IMR-90 (cell line): ENCODE measurements around the gene INPP4A. TPM values are rescaled to one million over a fixed set of nuclear protein-coding genes. Genes with fewer than 3 reads are reported as not detected.

Source experiments
- ATAC-seq: fragments of 200-7000 bp; cut with Tn5 transposase; 2 replicates; pipeline ENCODE4 v1.9.1; 2020; ENCODE audit warnings: low read depth, mild to moderate bottlenecking, moderate library complexity
- BruUV-seq: library from RNA; stranded (reverse); fragments of 400-500 nt; replicated peaks from 2 replicates; lab custom pipeline; 2021; lab: Mats Ljungman, UMichigan
- CTCF ChIA-PET: fragments of 300-600 bp; formaldehyde crosslinking; extraction: SDS; loops from one replicate; lab custom pipeline; 2021; ENCODE audit warnings: antibody characterized with exemption; lab: Yijun Ruan, JAX
- POLR2A ChIA-PET: fragments of 300-600 bp; sonication (Branson Sonifier 250); formaldehyde crosslinking; loops from one replicate; lab custom pipeline; 2022; ENCODE audit warnings: antibody characterized with exemption; ENCODE audit not compliant: unreplicated experiment; lab: Charles Lee
- DNase-seq: peaks from one replicate; pipeline ENCODE4 v3.0.0; 2013
- H2AFZ ChIP-seq: replicated peaks from 2 replicates; pipeline ENCODE3; 2013; ENCODE audit warnings: low read length, mild to moderate bottlenecking; ENCODE audit not compliant: poor library complexity
- H2AK5ac ChIP-seq: 2 replicates; pipeline ENCODE4 v1.6.1; 2013; ENCODE audit warnings: low read depth, low read length, inconsistent platforms
- H2AK9ac ChIP-seq: replicated peaks from 2 replicates; pipeline ENCODE3; 2013; ENCODE audit warnings: mild to moderate bottlenecking, low read depth, low read length, moderate library complexity; ENCODE audit not compliant: poor library complexity
- H2BK120ac ChIP-seq: 2 replicates; pipeline ENCODE4 v1.6.1; 2013; ENCODE audit warnings: low read depth, low read length, inconsistent platforms
- H2BK15ac ChIP-seq: 3 replicates; pipeline ENCODE4 v1.6.1; 2013; ENCODE audit warnings: low read depth, low read length, inconsistent platforms
- H2BK20ac ChIP-seq: 2 replicates; pipeline ENCODE4 v1.6.1; 2013; ENCODE audit warnings: low read depth, mild to moderate bottlenecking, inconsistent platforms, low read length, moderate library complexity
- H2BK5ac ChIP-seq: 2 replicates; pipeline ENCODE4 v1.6.1; 2013; ENCODE audit warnings: mild to moderate bottlenecking, low read depth, low read length, inconsistent platforms; ENCODE audit not compliant: poor library complexity, severe bottlenecking
- H3K14ac ChIP-seq: replicated peaks from 2 replicates; pipeline ENCODE4 v1.6.1; 2013; ENCODE audit warnings: low read depth, low read length, inconsistent platforms
- H3K18ac ChIP-seq: 2 replicates; pipeline ENCODE4 v1.6.1; 2013; ENCODE audit warnings: low read depth, low read length, control low read depth
- H3K23ac ChIP-seq: 2 replicates; pipeline ENCODE4 v1.6.1; 2013; ENCODE audit warnings: low read depth, low read length, inconsistent platforms
- H3K27ac ChIP-seq: 2 replicates; pipeline ENCODE4 v1.5.1; 2013; ENCODE audit warnings: mild to moderate bottlenecking, control low read depth, low read length; ENCODE audit not compliant: insufficient read depth
- H3K27me3 ChIP-seq: 2 replicates; pipeline ENCODE4 v1.6.1; 2013; ENCODE audit warnings: low read length; ENCODE audit not compliant: control insufficient read depth, insufficient read depth
- H3K36me3 ChIP-seq: 2 replicates; pipeline ENCODE4 v1.6.1; 2013; ENCODE audit warnings: low read length, mixed read lengths; ENCODE audit not compliant: control insufficient read depth, insufficient read depth
- H3K4ac ChIP-seq: 2 replicates; pipeline ENCODE4 v1.6.1; 2013; ENCODE audit warnings: low read depth, low read length, inconsistent platforms
- H3K4me1 ChIP-seq: 2 replicates; pipeline ENCODE4 v1.6.1; 2013; ENCODE audit warnings: low read length, mixed read lengths; ENCODE audit not compliant: control insufficient read depth, insufficient read depth
- H3K4me2 ChIP-seq: 2 replicates; pipeline ENCODE4 v1.6.1; 2013; ENCODE audit warnings: low read depth, mild to moderate bottlenecking, control low read depth, low read length, moderate library complexity
- H3K4me3 ChIP-seq: 2 replicates; pipeline ENCODE4 v1.5.1; 2013; ENCODE audit warnings: low read depth, mild to moderate bottlenecking, control low read depth, low read length, moderate library complexity; ENCODE audit not compliant: insufficient read depth
- H3K56ac ChIP-seq: 2 replicates; pipeline ENCODE4 v1.6.1; 2013; ENCODE audit warnings: low read length, inconsistent platforms; ENCODE audit not compliant: insufficient read depth; ENCODE audit errors: extremely low read depth
- H3K79me1 ChIP-seq, 2 experiments: 2 replicates each; pipeline ENCODE4 v1.6.1; 2013; ENCODE audit warnings: low read length in 2 of 2, inconsistent platforms in 1 of 2, low read depth in 1 of 2
- H3K9ac ChIP-seq: 2 replicates; pipeline ENCODE4 v1.6.1; 2013; ENCODE audit warnings: low read depth, low read length, control low read depth
- H3K9me1 ChIP-seq: 2 replicates; pipeline ENCODE4 v1.6.1; 2013; ENCODE audit warnings: low read length, inconsistent platforms; ENCODE audit not compliant: insufficient read depth
- H3K9me3 ChIP-seq: 2 replicates; pipeline ENCODE4 v1.6.1; 2013; ENCODE audit warnings: low read length; ENCODE audit not compliant: control insufficient read depth, insufficient read depth
- H4K20me1 ChIP-seq: 2 replicates; pipeline ENCODE4 v1.6.1; 2013; ENCODE audit warnings: low read length, inconsistent platforms; ENCODE audit not compliant: insufficient read depth
- H4K5ac ChIP-seq: 2 replicates; pipeline ENCODE4 v1.6.1; 2013; ENCODE audit warnings: mild to moderate bottlenecking, low read depth, low read length, control low read depth
- H4K8ac ChIP-seq, 2 experiments: 2 replicates each; pipeline ENCODE4 v1.6.1; 2013; ENCODE audit warnings: low read depth in 2 of 2, low read length in 2 of 2, control low read depth in 1 of 2, inconsistent platforms in 1 of 2
- H4K91ac ChIP-seq: 2 replicates; pipeline ENCODE4 v1.6.1; 2013; ENCODE audit warnings: low read depth, low read length, inconsistent platforms; ENCODE audit not compliant: insufficient read depth
- CEBPB ChIP-seq: IDR thresholded peaks from 2 replicates; pipeline ENCODE4 v1.6.1; 2012; ENCODE audit warnings: low read depth, low read length, improper control_type of control experiment
- CHD1 ChIP-seq: IDR thresholded peaks from 2 replicates; pipeline ENCODE4 v1.6.1; 2012; ENCODE audit warnings: low read depth, low read length, improper control_type of control experiment
- CTCF ChIP-seq: conservative IDR thresholded peaks from 2 replicates; pipeline ENCODE4 v1.5.1; 2012; ENCODE audit warnings: mild to moderate bottlenecking, low read depth, low read length, improper control_type of control experiment
- ELK1 ChIP-seq: fragments of 150-350 bp; IDR thresholded peaks from 2 replicates; pipeline ENCODE4 v1.6.1; 2016; ENCODE audit warnings: low read depth, mild to moderate bottlenecking, low read length, moderate library complexity, borderline replicate concordance
- FOS ChIP-seq: fragments of 150-350 bp; IDR thresholded peaks from 2 replicates; pipeline ENCODE4 v1.6.1; 2016; ENCODE audit warnings: low read depth, low read length
- MAFK ChIP-seq: IDR thresholded peaks from 2 replicates; pipeline ENCODE4 v1.6.1; 2012; ENCODE audit warnings: low read depth, low read length, improper control_type of control experiment
- MAZ ChIP-seq: IDR thresholded peaks from 2 replicates; pipeline ENCODE4 v1.6.1; 2012; ENCODE audit warnings: low read depth, mild to moderate bottlenecking, low read length, improper control_type of control experiment, moderate library complexity, borderline replicate concordance
- MXI1 ChIP-seq: IDR thresholded peaks from 2 replicates; pipeline ENCODE4 v1.6.1; 2012; ENCODE audit warnings: low read depth, mild to moderate bottlenecking, low read length, moderate library complexity, borderline replicate concordance
- POLR2A ChIP-seq: IDR thresholded peaks from 2 replicates; pipeline ENCODE4 v1.6.1; 2012; ENCODE audit warnings: mild to moderate bottlenecking, low read depth, low read length
- RAD21 ChIP-seq: IDR thresholded peaks from 2 replicates; pipeline ENCODE4 v1.6.1; 2012; ENCODE audit warnings: low read length, improper control_type of control experiment
- RCOR1 ChIP-seq: IDR thresholded peaks from 2 replicates; pipeline ENCODE4 v1.6.1; 2012; ENCODE audit warnings: mild to moderate bottlenecking, low read length, improper control_type of control experiment; ENCODE audit not compliant: insufficient replicate concordance
- RFX5 ChIP-seq: IDR thresholded peaks from 2 replicates; pipeline ENCODE4 v1.8.0; 2012; ENCODE audit warnings: low read depth, mild to moderate bottlenecking, low read length, moderate library complexity
- SMC3 ChIP-seq: fragments of 150-350 bp; IDR thresholded peaks from 2 replicates; pipeline ENCODE4 v1.6.1; 2016; ENCODE audit warnings: low read depth, mild to moderate bottlenecking, antibody characterized with exemption, low read length, moderate library complexity
- USF2 ChIP-seq: fragments of 150-350 bp; IDR thresholded peaks from 2 replicates; pipeline ENCODE4 v1.6.1; 2017; ENCODE audit warnings: mild to moderate bottlenecking, antibody characterized with exemption, low read length, low read depth
- WGBS, 2 experiments: methylation state at CpG; one replicate each; pipeline versions ENCODE4 v1.1.5 to v1.1.7; 2013; ENCODE audit warnings: missing lambda C conversion rate in 2 of 2; ENCODE audit not compliant: insufficient read length in 1 of 2; ENCODE audit errors: extremely low coverage in 2 of 2; 5-methylcytosine and 5-hydroxymethylcytosine counted together
- dilution Hi-C: fragments of 300-500 bp; cut with HindIII; formaldehyde crosslinking; loops from one replicate; pipeline ENCODE4 v1.14.3; 2018; ENCODE audit warnings: low sequenced_read_pairs; ENCODE audit not compliant: unreplicated experiment
- in situ Hi-C: fragments of 300-500 bp; cut with MboI; formaldehyde crosslinking; loops from 3 replicates; pipeline ENCODE4 v1.14.3; 2019; ENCODE audit warnings: low sequenced_read_pairs, inconsistent platforms, mixed read lengths
- intact Hi-C: fragments of 100-400 bp; cut with micrococcal nuclease; formaldehyde crosslinking; loops from 2 replicates; pipeline ENCODE4 v1.10.0; 2022
- polyA plus RNA-seq, 3 experiments: library from polyadenylated mRNA; depleted of rRNA; stranded (reverse); fragments of >200 nt; gene quantifications; 2 replicates each; pipeline ENCODE4 v1.2.3, GENCODE V29; 2012; ENCODE audit warnings: low replicate concordance in 1 of 3
- total RNA-seq: library from RNA; depleted of rRNA; stranded (reverse); fragments of >200 nt; gene quantifications from 2 replicates; pipeline ENCODE4 v1.2.3, GENCODE V29; 2012

Gene INPP4A
- total and polyA plus RNA-seq, 2 of the 4 experiments (the other 2 are of a cell fraction), result 14.5 to 27.1 TPM

GRCh38 chr2:98571796-98572195, 127.1 kb downstream of the INPP4A start:
- 95% methylated on average over 5 of the region's 9 CpGs; no CpG with 5 or more reads in 1 of the 2 experiments for WGBS, 2 experiments
- TF ChIP-seq MAFK, result no peak
- no peak for TF ChIP-seq FOS
- no peak for TF ChIP-seq POLR2A
- TF ChIP-seq RFX5, result no peak
- TF ChIP-seq CEBPB, result no peak
- TF ChIP-seq RAD21, result no peak
- TF ChIP-seq SMC3, result no peak
- no peak for TF ChIP-seq RCOR1
- no peak for TF ChIP-seq CTCF
- TF ChIP-seq CHD1, result no peak
- TF ChIP-seq MAZ, result no peak
- TF ChIP-seq USF2, result no peak
- no peak for TF ChIP-seq MXI1
- TF ChIP-seq ELK1, result no peak
- Histone ChIP-seq H3K27ac (no peak overlapping the region), H2AFZ (no peak overlapping the region), H4K5ac (no peak overlapping the region), H2BK15ac (no peak overlapping the region), H4K20me1 (peaks cover 4% of the 10 kb centered on the region; the same call in 1 of the 2 replicates), H4K8ac (no peak overlapping the region), H3K9me3 (no peaks in the 10 kb centered on the region), H2BK120ac (no peak overlapping the region), H3K14ac (no peak overlapping the region), H4K91ac (no peak overlapping the region), H2BK20ac (no peak overlapping the region), H3K4ac (no peak overlapping the region), H2AK9ac (no peak overlapping the region), H3K4me2 (no peak overlapping the region), H2BK5ac (no peak overlapping the region), H3K56ac (no peak overlapping the region), H3K4me3 (no peak overlapping the region), H3K9ac (no peak overlapping the region), H3K23ac (no peak overlapping the region), H3K18ac (no peak overlapping the region), H2AK5ac (no peak overlapping the region), H3K4me1 (0 out of 2 replicates have a peak, but pooled peaks cover 3% of the 10 kb centered on the region), H3K36me3 (peaks cover 32% of the 10 kb centered on the region), H3K27me3 (no peaks in the 10 kb centered on the region), H3K79me1 (no peaks in the 10 kb centered on the region; a peak in 1 of 4 replicates), H3K9me1 (peaks cover 10% of the 10 kb centered on the region)
- ChIA-PET POLR2A (no interaction called here), CTCF (no interaction called here)
- dilution Hi-C loops, result no loop called here
- DNase-seq, result no peak
- in situ Hi-C loops, result no loop called here
- no peak for ATAC-seq
- no TSS peak for BruUV-seq
- intact Hi-C loops, result no loop called here
